Prostate gland (tissue), 2 donors: ENCODE results near the gene RTF1.

Experiments
- POLR2A ChIP-seq: fragments of 450-650 bp; IDR thresholded peaks from one replicate; pipeline ENCODE4 v1.6.1; 2016; ENCODE audit warnings: antibody characterized with exemption, mild to moderate bottlenecking
- POLR2AphosphoS5 ChIP-seq: sonication (generic); formaldehyde crosslinking; IDR thresholded peaks from one replicate; pipeline ENCODE4 v1.6.1; 2017; ENCODE audit warnings: antibody characterized with exemption
- TF ChIP-seq, protein P1 (sequence below), 4 experiments: fragments of 200-600 bp in 2 of 4; fragments of 450-650 bp in 2 of 4; sonication (generic) in 2 of 4; IDR thresholded peaks; 1 replicate in 3 of 4; 2 replicates in 1 of 4; pipeline ENCODE4 v1.5.1; 2016 to 2019; ENCODE audit warnings: antibody characterized with exemption in 4 of 4, mild to moderate bottlenecking in 2 of 4, moderate library complexity in 2 of 4

DNA sequence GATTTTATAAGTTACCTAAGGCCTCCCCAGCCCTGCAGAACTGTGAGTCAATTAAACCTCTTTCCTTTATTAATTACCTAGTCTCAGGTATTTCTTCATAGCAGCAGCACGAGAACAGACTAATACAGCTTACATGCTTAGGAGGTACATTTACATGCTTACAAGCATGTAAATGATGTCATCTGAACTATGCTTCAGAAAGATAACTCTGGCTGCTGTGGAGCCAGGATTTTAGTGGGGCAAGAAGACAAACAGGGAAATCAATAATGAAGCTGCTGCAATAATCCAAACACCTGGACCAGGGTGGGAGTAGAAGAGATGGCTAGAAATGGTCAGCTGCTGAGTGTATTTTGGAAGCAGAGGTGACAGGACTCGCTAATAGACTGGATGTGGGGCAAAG, 24.2 kb upstream of the RTF1 start:
- TF ChIP-seq, protein P1, sequence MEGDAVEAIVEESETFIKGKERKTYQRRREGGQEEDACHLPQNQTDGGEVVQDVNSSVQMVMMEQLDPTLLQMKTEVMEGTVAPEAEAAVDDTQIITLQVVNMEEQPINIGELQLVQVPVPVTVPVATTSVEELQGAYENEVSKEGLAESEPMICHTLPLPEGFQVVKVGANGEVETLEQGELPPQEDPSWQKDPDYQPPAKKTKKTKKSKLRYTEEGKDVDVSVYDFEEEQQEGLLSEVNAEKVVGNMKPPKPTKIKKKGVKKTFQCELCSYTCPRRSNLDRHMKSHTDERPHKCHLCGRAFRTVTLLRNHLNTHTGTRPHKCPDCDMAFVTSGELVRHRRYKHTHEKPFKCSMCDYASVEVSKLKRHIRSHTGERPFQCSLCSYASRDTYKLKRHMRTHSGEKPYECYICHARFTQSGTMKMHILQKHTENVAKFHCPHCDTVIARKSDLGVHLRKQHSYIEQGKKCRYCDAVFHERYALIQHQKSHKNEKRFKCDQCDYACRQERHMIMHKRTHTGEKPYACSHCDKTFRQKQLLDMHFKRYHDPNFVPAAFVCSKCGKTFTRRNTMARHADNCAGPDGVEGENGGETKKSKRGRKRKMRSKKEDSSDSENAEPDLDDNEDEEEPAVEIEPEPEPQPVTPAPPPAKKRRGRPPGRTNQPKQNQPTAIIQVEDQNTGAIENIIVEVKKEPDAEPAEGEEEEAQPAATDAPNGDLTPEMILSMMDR (IDR thresholded peaks at IDR 0.05), result no peak
- TF ChIP-seq POLR2A (no peak), POLR2AphosphoS5 (no peak)
